Endothelial cell of umbilical vein (primary cell): ENCODE data around the gene SIGLEC10. TPM values are rescaled to one million over a fixed set of nuclear protein-coding genes. Genes with fewer than 3 reads are reported as not detected.

ENCODE experiments used
- BruUV-seq: library from RNA; stranded (reverse); fragments of 400-500 nt; replicated peaks from 2 replicates; lab custom pipeline; 2021; lab: Mats Ljungman, UMichigan
- CTCF ChIA-PET: fragments of 300-600, 350-600 bp; sonication (Branson Sonifier 250); formaldehyde crosslinking; loops from one replicate; lab custom pipeline; 2021; ENCODE audit warnings: antibody characterized with exemption, inconsistent platforms; lab: Charles Lee
- POLR2A ChIA-PET: fragments of 300-600, 350-600 bp; sonication (Branson Sonifier 250); formaldehyde crosslinking; loops from one replicate; lab custom pipeline; 2021; ENCODE audit warnings: antibody characterized with exemption, inconsistent platforms; lab: Charles Lee
- DNase-seq: peaks from one replicate; pipeline ENCODE4 v3.0.0-alpha.2; 2011; ENCODE audit warnings: low read depth, low spot score
- FAIRE-seq: peaks from 2 replicates; lab custom pipeline; 2011; peaks lifted over from hg19 to GRCh38; lab: Jason Lieb, UNC
- H2AFZ ChIP-seq: 2 replicates; pipeline ENCODE4 v1.6.0; 2012; ENCODE audit warnings: low read depth, low read length, control low read depth, inconsistent platforms
- H3K27ac ChIP-seq: 2 replicates; pipeline ENCODE4 v1.5.1; 2011; ENCODE audit warnings: low read depth, mild to moderate bottlenecking, control low read depth, low read length, moderate library complexity; ENCODE audit not compliant: insufficient read depth
- H3K27me3 ChIP-seq, 2 experiments: 2 replicates each; pipeline versions ENCODE4 v1.6.0 to v1.6.1; 2011; ENCODE audit warnings: low read length in 2 of 2, mixed read lengths in 1 of 2; ENCODE audit not compliant: control insufficient read depth in 2 of 2, insufficient read depth in 2 of 2
- H3K36me3 ChIP-seq, 2 experiments: 2 replicates in 1 of 2; 3 replicates in 1 of 2; pipeline ENCODE4 v1.5.1; 2011; ENCODE audit warnings: low read length in 2 of 2, mild to moderate bottlenecking in 1 of 2, moderate library complexity in 1 of 2; ENCODE audit not compliant: control insufficient read depth in 2 of 2, insufficient read depth in 2 of 2; ENCODE audit errors: extremely low read depth in 1 of 2
- H3K4me1 ChIP-seq: 3 replicates; pipeline ENCODE4 v1.5.1; 2011; ENCODE audit warnings: mild to moderate bottlenecking, low read length; ENCODE audit not compliant: control insufficient read depth, insufficient read depth; ENCODE audit errors: extremely low read depth
- H3K4me2 ChIP-seq: 2 replicates; pipeline ENCODE4 v1.6.1; 2011; ENCODE audit warnings: low read length, control low read depth, mixed read lengths; ENCODE audit not compliant: insufficient read depth
- H3K4me3 ChIP-seq, 3 experiments: fragments of 200-600 bp in 1 of 3; sonication (generic), shearing (Covaris generic) in 1 of 3; replicated peaks in 1 of 3; 2 replicates each; pipeline ENCODE4 v1.5.1; 2011 to 2016; ENCODE audit warnings: control low read depth in 3 of 3, low read length in 3 of 3, mild to moderate bottlenecking in 2 of 3, inconsistent platforms in 1 of 3, low read depth in 1 of 3, moderate library complexity in 1 of 3; ENCODE audit not compliant: insufficient read depth in 1 of 3
- H3K79me2 ChIP-seq: 2 replicates; pipeline ENCODE4 v1.6.0; 2012; ENCODE audit warnings: low read length, inconsistent platforms; ENCODE audit not compliant: control insufficient read depth, insufficient read depth
- H3K9ac ChIP-seq: replicated peaks from 2 replicates; pipeline ENCODE3; 2011; ENCODE audit warnings: low read length, control low read depth; ENCODE audit not compliant: insufficient read depth; ENCODE audit errors: extremely low read depth
- H3K9me1 ChIP-seq: replicated peaks from 3 replicates; pipeline ENCODE4 v1.6.0; 2011; ENCODE audit warnings: mild to moderate bottlenecking, low read length; ENCODE audit not compliant: control insufficient read depth, insufficient read depth; ENCODE audit errors: extremely low read depth
- H3K9me3 ChIP-seq: replicated peaks from 2 replicates; pipeline ENCODE4 v1.5.1; 2012; ENCODE audit warnings: low read length, inconsistent platforms; ENCODE audit not compliant: control insufficient read depth, insufficient read depth
- H4K20me1 ChIP-seq: replicated peaks from 2 replicates; pipeline ENCODE3; 2011; ENCODE audit warnings: mild to moderate bottlenecking, low read length; ENCODE audit not compliant: control insufficient read depth, insufficient read depth; ENCODE audit errors: extremely low read depth
- EZH2 ChIP-seq: IDR thresholded peaks from 2 replicates; pipeline ENCODE4 v1.6.1; 2012; ENCODE audit warnings: borderline replicate concordance, low read depth, mild to moderate bottlenecking, moderate library complexity, low read length, inconsistent platforms; ENCODE audit not compliant: severe bottlenecking
- FOS ChIP-seq: IDR thresholded peaks from 2 replicates; pipeline ENCODE4 v1.6.1; 2011; ENCODE audit warnings: mild to moderate bottlenecking, low read length, moderate library complexity, borderline replicate concordance; ENCODE audit not compliant: insufficient read depth
- GATA2 ChIP-seq: IDR thresholded peaks from 2 replicates; pipeline ENCODE4 v1.7.0; 2011; ENCODE audit warnings: low read depth, mild to moderate bottlenecking, moderate library complexity, mixed read lengths, low read length; ENCODE audit not compliant: insufficient read length, insufficient read depth
- JUN ChIP-seq: IDR thresholded peaks from 2 replicates; pipeline ENCODE4 v1.6.1; 2011; ENCODE audit warnings: borderline replicate concordance, low read depth; ENCODE audit not compliant: insufficient read length, insufficient read depth
- MYC ChIP-seq: IDR thresholded peaks from one replicate; pipeline ENCODE4 v1.6.1; 2011; ENCODE audit warnings: mild to moderate bottlenecking, low read depth, low read length
- POLR2A ChIP-seq: IDR thresholded peaks from 2 replicates; pipeline ENCODE4 v1.6.1; 2012; ENCODE audit warnings: low read depth, mild to moderate bottlenecking, control low read depth, low read length
- POLR2AphosphoS5 ChIP-seq: IDR thresholded peaks from 2 replicates; pipeline ENCODE4 v1.6.1; 2012; ENCODE audit warnings: low read depth, mild to moderate bottlenecking, control low read depth, low read length, moderate library complexity; ENCODE audit not compliant: insufficient read depth
- dilution Hi-C: fragments of 300-500 bp; cut with MboI; formaldehyde crosslinking; loops from one replicate; pipeline ENCODE4 v1.15.0; 2019; ENCODE audit warnings: low sequenced_read_pairs; ENCODE audit not compliant: extremely low pct_ligation_motif_present
- intact Hi-C: fragments of 100-400 bp; cut with micrococcal nuclease; formaldehyde crosslinking; loops from one replicate; pipeline ENCODE4 v1.10.0; 2022
- polyA plus RNA-seq, 4 experiments: library from polyadenylated mRNA; depleted of rRNA in 3 of 4; stranded (reverse) in 3 of 4; unstranded in 1 of 4; fragments of >200 nt; gene quantifications; 2 replicates each; pipeline versions ENCODE4 v1.2.1 to v1.2.3, GENCODE V29; 2011 to 2012; ENCODE audit warnings: missing spikeins in 1 of 4
- small RNA-seq: library from RNA; depleted of rRNA; stranded (forward); fragments of <200 nt; gene quantifications from one replicate; pipeline ENCODE3, GENCODE V24; 2012; ENCODE audit warnings: low replicate concordance, low read depth; ENCODE audit not compliant: insufficient read depth, insufficient read length
- total RNA-seq: library from RNA; stranded (reverse); gene quantifications from 2 replicates; pipeline ENCODE4 v1.2.3, GENCODE V29; 2021
- TF ChIP-seq, protein P1 (sequence below), 2 donors: IDR thresholded peaks; 1 replicate in 1 of 2; 2 replicates in 1 of 2; pipeline ENCODE4 v1.5.1; 2011; ENCODE audit warnings: low read length in 2 of 2, mild to moderate bottlenecking in 2 of 2, moderate library complexity in 2 of 2, control low read depth in 1 of 2, inconsistent platforms in 1 of 2, low read depth in 1 of 2; ENCODE audit not compliant: insufficient read depth in 1 of 2; ENCODE audit errors: extremely low read depth in 1 of 2
- TF ChIP-seq, protein P2 (sequence below): IDR thresholded peaks from 2 replicates; pipeline ENCODE4 v1.6.1; 2011; ENCODE audit not compliant: insufficient read depth, insufficient read length

Gene SIGLEC10
- total and polyA plus RNA-seq, 2 donors (not counting 3 experiments of a cell fraction or from before 2014, with no cell fraction given): not detected

DNA sequence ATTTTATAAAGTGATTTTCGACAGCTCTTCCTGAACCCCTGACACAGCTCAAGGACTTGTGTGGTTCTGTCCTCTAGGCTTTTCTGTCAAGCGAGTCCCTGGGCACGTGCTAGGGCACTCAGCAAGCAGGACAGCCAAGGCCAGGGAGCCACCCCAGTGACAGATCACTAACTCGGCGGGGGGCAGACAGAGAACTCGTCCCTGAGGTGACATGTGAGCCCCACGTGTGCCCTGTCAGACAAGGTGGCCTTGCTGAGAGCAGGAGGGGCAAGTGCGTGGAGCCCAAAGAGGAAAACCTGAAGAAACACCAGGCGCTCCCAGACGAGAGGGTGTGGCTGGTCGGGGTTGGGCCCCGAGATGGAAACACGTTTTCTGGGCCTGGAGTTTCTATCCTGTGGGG lies 56.2 kb downstream of the SIGLEC10 start:
- H3K36me3 ChIP-seq: no peaks in the 10 kb centered on the region
- intact Hi-C loops (no loop called here), dilution Hi-C loops (no loop called here)
- H3K9me1 ChIP-seq: no peaks in the 10 kb centered on the region
- H3K9ac ChIP-seq: no peak overlapping the region
- POLR2A ChIA-PET: no interaction called here
- no peaks in the 10 kb centered on the region for H3K9me3 ChIP-seq
- FAIRE-seq (no peak), DNase-seq (no peak)
- no peak overlapping the region for H3K4me3 ChIP-seq
- peaks cover 12% of the 10 kb centered on the region for H3K4me1 ChIP-seq
- CTCF ChIA-PET: no interaction called here
- no peak overlapping the region for H3K27ac ChIP-seq
- H3K79me2 ChIP-seq: peaks cover 5% of the 10 kb centered on the region
- no peak overlapping the region for H3K4me2 ChIP-seq
- BruUV-seq: no TSS peak
- no peak for TF ChIP-seq FOS
- TF ChIP-seq JUN: no peak
- no peak for TF ChIP-seq POLR2A
- no peak for TF ChIP-seq EZH2
- TF ChIP-seq, protein P1, sequence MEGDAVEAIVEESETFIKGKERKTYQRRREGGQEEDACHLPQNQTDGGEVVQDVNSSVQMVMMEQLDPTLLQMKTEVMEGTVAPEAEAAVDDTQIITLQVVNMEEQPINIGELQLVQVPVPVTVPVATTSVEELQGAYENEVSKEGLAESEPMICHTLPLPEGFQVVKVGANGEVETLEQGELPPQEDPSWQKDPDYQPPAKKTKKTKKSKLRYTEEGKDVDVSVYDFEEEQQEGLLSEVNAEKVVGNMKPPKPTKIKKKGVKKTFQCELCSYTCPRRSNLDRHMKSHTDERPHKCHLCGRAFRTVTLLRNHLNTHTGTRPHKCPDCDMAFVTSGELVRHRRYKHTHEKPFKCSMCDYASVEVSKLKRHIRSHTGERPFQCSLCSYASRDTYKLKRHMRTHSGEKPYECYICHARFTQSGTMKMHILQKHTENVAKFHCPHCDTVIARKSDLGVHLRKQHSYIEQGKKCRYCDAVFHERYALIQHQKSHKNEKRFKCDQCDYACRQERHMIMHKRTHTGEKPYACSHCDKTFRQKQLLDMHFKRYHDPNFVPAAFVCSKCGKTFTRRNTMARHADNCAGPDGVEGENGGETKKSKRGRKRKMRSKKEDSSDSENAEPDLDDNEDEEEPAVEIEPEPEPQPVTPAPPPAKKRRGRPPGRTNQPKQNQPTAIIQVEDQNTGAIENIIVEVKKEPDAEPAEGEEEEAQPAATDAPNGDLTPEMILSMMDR (IDR thresholded peaks at IDR 0.05; ENCODE audit: extremely low read depth in 1 of 2, insufficient read depth in 1 of 2, low read depth in 1 of 2, low read length in 2 of 2): no peak
- TF ChIP-seq, protein P2, sequence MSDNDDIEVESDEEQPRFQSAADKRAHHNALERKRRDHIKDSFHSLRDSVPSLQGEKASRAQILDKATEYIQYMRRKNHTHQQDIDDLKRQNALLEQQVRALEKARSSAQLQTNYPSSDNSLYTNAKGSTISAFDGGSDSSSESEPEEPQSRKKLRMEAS: no peak
- no peak for TF ChIP-seq MYC
- no peak for TF ChIP-seq POLR2AphosphoS5
- TF ChIP-seq GATA2: no peak
- no peaks in the 10 kb centered on the region for H4K20me1 ChIP-seq
- no peaks in the 10 kb centered on the region for H3K27me3 ChIP-seq
- no peak overlapping the region for H2AFZ ChIP-seq

Small RNA genes lying within 50 kb of the gene (small RNA-seq; reads per million reads assigned to genes)
- not detected for gene AC020914.5

Other genes with a start within 250 kb of the SIGLEC10 start
- gene CD33, start 192.6 kb downstream of the SIGLEC10 start, total RNA-seq: not detected in 2 replicates
- not detected in 2 replicates for gene CD33, start 192.6 kb downstream of the SIGLEC10 start, polyA plus RNA-seq
- gene SIGLECL1, start 166.6 kb downstream of the SIGLEC10 start, total RNA-seq: not detected in 2 replicates
- gene SIGLECL1, start 166.6 kb downstream of the SIGLEC10 start, polyA plus RNA-seq: not detected in 2 replicates
- gene IGLON5, start 106.0 kb downstream of the SIGLEC10 start, total RNA-seq: not detected in 2 replicates
- not detected in 2 replicates for gene IGLON5, start 106.0 kb downstream of the SIGLEC10 start, polyA plus RNA-seq
- 0.39 and 0.62 TPM in 2 replicates for gene VSIG10L, start 75.5 kb downstream of the SIGLEC10 start, total RNA-seq
- gene VSIG10L, start 75.5 kb downstream of the SIGLEC10 start, polyA plus RNA-seq: 0.77 and 0.94 TPM in 2 replicates
- gene ETFB, start 51.3 kb downstream of the SIGLEC10 start, total RNA-seq: 48.6 and 54.1 TPM in 2 replicates
- gene ETFB, start 51.3 kb downstream of the SIGLEC10 start, polyA plus RNA-seq: 89.9 and 99.2 TPM in 2 replicates
- 0.97 TPM in 1 of 2 replicates, not detected in the other for gene CLDND2, start 48.6 kb downstream of the SIGLEC10 start, total RNA-seq
- not detected in 2 replicates for gene CLDND2, start 48.6 kb downstream of the SIGLEC10 start, polyA plus RNA-seq
- not detected in 2 replicates for gene NKG7, start 45.0 kb downstream of the SIGLEC10 start, total RNA-seq
- gene NKG7, start 45.0 kb downstream of the SIGLEC10 start, polyA plus RNA-seq: not detected in 2 replicates
- not detected in 2 replicates for gene LIM2, start 29.7 kb downstream of the SIGLEC10 start, total RNA-seq
- not detected in 2 replicates for gene LIM2, start 29.7 kb downstream of the SIGLEC10 start, polyA plus RNA-seq
- not detected in 2 replicates for gene C19orf84, start 27.1 kb downstream of the SIGLEC10 start, total RNA-seq
- gene C19orf84, start 27.1 kb downstream of the SIGLEC10 start, polyA plus RNA-seq: not detected in 2 replicates
- gene SIGLEC8, start 40.8 kb upstream of the SIGLEC10 start, total RNA-seq: not detected in 2 replicates
- gene SIGLEC8, start 40.8 kb upstream of the SIGLEC10 start, polyA plus RNA-seq: not detected in 2 replicates
- not detected in 2 replicates for gene CEACAM18, start 60.9 kb upstream of the SIGLEC10 start, total RNA-seq
- not detected in 2 replicates for gene CEACAM18, start 60.9 kb upstream of the SIGLEC10 start, polyA plus RNA-seq
- not detected in 2 replicates for gene SIGLEC12, start 84.2 kb upstream of the SIGLEC10 start, total RNA-seq
- gene SIGLEC12, start 84.2 kb upstream of the SIGLEC10 start, polyA plus RNA-seq: not detected in 2 replicates
- not detected in 2 replicates for gene SIGLEC6, start 114.0 kb upstream of the SIGLEC10 start, total RNA-seq
- gene SIGLEC6, start 114.0 kb upstream of the SIGLEC10 start, polyA plus RNA-seq: not detected in 2 replicates
- 16.5 and 21.4 TPM in 2 replicates for gene ZNF175, start 153.6 kb upstream of the SIGLEC10 start, total RNA-seq
- gene ZNF175, start 153.6 kb upstream of the SIGLEC10 start, polyA plus RNA-seq: 3.8 and 4.9 TPM in 2 replicates
- gene SIGLEC5, start 212.8 kb upstream of the SIGLEC10 start, total RNA-seq: not detected in 2 replicates
- not detected in 2 replicates for gene SIGLEC5, start 212.8 kb upstream of the SIGLEC10 start, polyA plus RNA-seq
- 0.58 TPM in 1 of 2 replicates, not detected in the other for gene SIGLEC14, start 229.2 kb upstream of the SIGLEC10 start, total RNA-seq
- 0.10 and 0.14 TPM in 2 replicates for gene SIGLEC14, start 229.2 kb upstream of the SIGLEC10 start, polyA plus RNA-seq